Astrocyte (in vitro differentiated cells and primary cell): ENCODE data around the gene DRC7. TPM values are rescaled to one million over a fixed set of nuclear protein-coding genes. Genes with fewer than 3 reads are reported as not detected.

Experiments
- DNase-seq: peaks from one replicate; pipeline ENCODE4 v3.0.0-alpha.2; 2010; ENCODE audit warnings: low read depth
- FAIRE-seq: peaks from 2 replicates; lab custom pipeline; 2011; peaks lifted over from hg19 to GRCh38; lab: Jason Lieb, UNC
- H2AFZ ChIP-seq: 2 replicates; pipeline ENCODE4 v1.6.0; 2012; ENCODE audit warnings: low read depth, low read length, inconsistent platforms
- H3K27ac ChIP-seq: 2 replicates; pipeline ENCODE4 v1.5.1; 2011; ENCODE audit warnings: low read depth, low read length, inconsistent platforms
- H3K27me3 ChIP-seq: 2 replicates; pipeline ENCODE4 v1.6.0; 2011; ENCODE audit warnings: low read length, inconsistent platforms; ENCODE audit not compliant: insufficient read depth
- H3K36me3 ChIP-seq: 2 replicates; pipeline ENCODE4 v1.5.1; 2011; ENCODE audit warnings: low read length, inconsistent platforms; ENCODE audit not compliant: insufficient read depth
- H3K4me1 ChIP-seq: 2 replicates; pipeline ENCODE4 v1.5.1; 2011; ENCODE audit warnings: low read length, inconsistent platforms; ENCODE audit not compliant: insufficient read depth
- H3K4me2 ChIP-seq: 2 replicates; pipeline ENCODE4 v1.6.0; 2012; ENCODE audit warnings: low read length, inconsistent platforms
- H3K4me3 ChIP-seq: 2 replicates; pipeline ENCODE4 v1.5.1; 2011; ENCODE audit warnings: low read depth, mild to moderate bottlenecking, low read length, inconsistent platforms; ENCODE audit not compliant: insufficient read depth
- H3K79me2 ChIP-seq: 2 replicates; pipeline ENCODE4 v1.6.0; 2012; ENCODE audit warnings: mild to moderate bottlenecking, low read length, inconsistent platforms; ENCODE audit not compliant: insufficient read depth
- H3K9ac ChIP-seq: 2 replicates; pipeline ENCODE4 v1.6.0; 2012; ENCODE audit warnings: mild to moderate bottlenecking, low read length, inconsistent platforms
- H3K9me3 ChIP-seq: 2 replicates; pipeline ENCODE4 v1.5.1; 2012; ENCODE audit warnings: low read depth, mild to moderate bottlenecking, low read length, inconsistent platforms; ENCODE audit not compliant: insufficient read depth
- H4K20me1 ChIP-seq: 2 replicates; pipeline ENCODE4 v1.6.0; 2012; ENCODE audit warnings: low read length, inconsistent platforms; ENCODE audit not compliant: insufficient read depth
- H3K27ac Mint-ChIP-seq: one replicate; pipeline ENCODE4 v1.8.0; 2021; ENCODE audit warnings: mild to moderate bottlenecking, mixed read lengths; ENCODE audit not compliant: unreplicated experiment
- H3K27me3 Mint-ChIP-seq: one replicate; pipeline ENCODE4 v1.8.0; 2021; ENCODE audit warnings: low read depth, mixed read lengths; ENCODE audit not compliant: unreplicated experiment
- H3K36me3 Mint-ChIP-seq: one replicate; pipeline ENCODE4 v1.8.0; 2021; ENCODE audit warnings: low read depth, mixed read lengths; ENCODE audit not compliant: unreplicated experiment
- H3K4me1 Mint-ChIP-seq: one replicate; pipeline ENCODE4 v1.8.0; 2021; ENCODE audit warnings: low read depth, mixed read lengths; ENCODE audit not compliant: unreplicated experiment
- H3K4me3 Mint-ChIP-seq: one replicate; pipeline ENCODE4 v1.8.0; 2021; ENCODE audit warnings: mild to moderate bottlenecking, moderate library complexity, mixed read lengths; ENCODE audit not compliant: unreplicated experiment
- H3K9me3 Mint-ChIP-seq: one replicate; pipeline ENCODE4 v1.8.0; 2021; ENCODE audit warnings: mild to moderate bottlenecking, mixed read lengths; ENCODE audit not compliant: unreplicated experiment
- EZH2 ChIP-seq: IDR thresholded peaks from 2 replicates; pipeline ENCODE4 v1.6.1; 2012; ENCODE audit warnings: mild to moderate bottlenecking, low read length, inconsistent platforms; ENCODE audit not compliant: insufficient read depth
- total RNA-seq: library from RNA; stranded (reverse); gene quantifications from 2 replicates; pipeline ENCODE4 v1.2.1, GENCODE V29; 2021
- TF ChIP-seq, protein P1 (sequence below): IDR thresholded peaks from 2 replicates; pipeline ENCODE4 v1.5.1; 2011; ENCODE audit warnings: low read depth, mild to moderate bottlenecking, inconsistent platforms, low read length, moderate library complexity; ENCODE audit not compliant: insufficient read depth

Gene DRC7
- total RNA-seq, 1 donor from 2014 or later: not detected

DNA sequence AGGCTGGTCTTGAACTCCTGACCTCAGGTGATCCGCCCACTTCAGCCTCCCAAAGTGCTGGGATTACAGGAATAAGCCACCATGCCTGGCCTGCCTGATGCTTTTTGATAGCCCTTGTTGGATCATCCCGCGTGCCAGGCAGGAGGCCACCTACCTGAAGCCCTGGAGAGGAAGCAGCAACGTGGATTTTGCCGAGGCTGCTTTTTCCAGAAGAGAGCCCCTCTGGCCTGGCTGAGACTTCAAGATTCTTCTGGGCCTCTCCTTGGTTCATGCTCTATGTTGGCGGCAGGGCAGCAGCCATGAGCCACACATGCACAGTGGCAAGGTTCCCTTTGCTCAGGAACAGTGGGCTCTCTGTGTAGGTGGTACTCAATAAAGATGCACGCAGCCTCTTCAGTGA is 52.5 kb downstream of the DRC7 start:
- H3K4me3 Mint-ChIP-seq: no peak overlapping the region

DNA sequence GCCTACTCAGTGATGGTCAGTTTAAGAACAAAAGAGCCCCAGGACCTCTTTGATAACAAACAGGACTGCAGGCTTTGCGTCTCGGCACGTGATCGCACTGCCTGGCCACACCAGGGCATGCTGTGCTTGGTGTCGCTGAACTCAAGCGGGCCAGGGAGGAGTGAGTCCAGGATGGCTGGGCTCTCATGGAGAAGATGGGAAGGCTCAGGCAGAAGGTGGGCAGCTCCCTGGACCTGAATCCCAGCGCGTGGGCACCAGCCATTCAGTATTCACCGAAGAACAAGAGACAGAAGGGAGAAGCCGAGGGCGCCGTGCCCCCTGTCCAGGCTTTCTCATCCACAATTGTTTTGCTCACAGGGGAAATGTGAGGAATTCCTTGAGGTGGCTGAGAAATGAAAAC is 52.9 kb downstream of the DRC7 start:
- Histone ChIP-seq H4K20me1 (peaks cover 3% of the 10 kb centered on the region), H3K9ac (no peak overlapping the region), H3K4me2 (no peak overlapping the region), H3K36me3 (no peaks in the 10 kb centered on the region), H3K27me3 (no peaks in the 10 kb centered on the region), H3K4me1 (no peaks in the 10 kb centered on the region), H2AFZ (no peak overlapping the region), H3K4me3 (no peak overlapping the region), H3K79me2 (no peaks in the 10 kb centered on the region), H3K9me3 (no peaks in the 10 kb centered on the region), H3K27ac (no peak overlapping the region)
- DNase-seq: no peak
- H3K9me3 Mint-ChIP-seq: no peaks in the 10 kb centered on the region
- peaks cover 21% of the 10 kb centered on the region for H3K36me3 Mint-ChIP-seq
- H3K27ac Mint-ChIP-seq: no peak overlapping the region
- no peak for FAIRE-seq
- H3K27me3 Mint-ChIP-seq: no peaks in the 10 kb centered on the region
- H3K4me3 Mint-ChIP-seq: no peak overlapping the region
- TF ChIP-seq, protein P1, sequence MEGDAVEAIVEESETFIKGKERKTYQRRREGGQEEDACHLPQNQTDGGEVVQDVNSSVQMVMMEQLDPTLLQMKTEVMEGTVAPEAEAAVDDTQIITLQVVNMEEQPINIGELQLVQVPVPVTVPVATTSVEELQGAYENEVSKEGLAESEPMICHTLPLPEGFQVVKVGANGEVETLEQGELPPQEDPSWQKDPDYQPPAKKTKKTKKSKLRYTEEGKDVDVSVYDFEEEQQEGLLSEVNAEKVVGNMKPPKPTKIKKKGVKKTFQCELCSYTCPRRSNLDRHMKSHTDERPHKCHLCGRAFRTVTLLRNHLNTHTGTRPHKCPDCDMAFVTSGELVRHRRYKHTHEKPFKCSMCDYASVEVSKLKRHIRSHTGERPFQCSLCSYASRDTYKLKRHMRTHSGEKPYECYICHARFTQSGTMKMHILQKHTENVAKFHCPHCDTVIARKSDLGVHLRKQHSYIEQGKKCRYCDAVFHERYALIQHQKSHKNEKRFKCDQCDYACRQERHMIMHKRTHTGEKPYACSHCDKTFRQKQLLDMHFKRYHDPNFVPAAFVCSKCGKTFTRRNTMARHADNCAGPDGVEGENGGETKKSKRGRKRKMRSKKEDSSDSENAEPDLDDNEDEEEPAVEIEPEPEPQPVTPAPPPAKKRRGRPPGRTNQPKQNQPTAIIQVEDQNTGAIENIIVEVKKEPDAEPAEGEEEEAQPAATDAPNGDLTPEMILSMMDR: no peak
- no peak for TF ChIP-seq EZH2
- no peaks in the 10 kb centered on the region for H3K4me1 Mint-ChIP-seq

More for the DNA sequence above, 52.5 kb downstream of the DRC7 start:
- Histone ChIP-seq H2AFZ (no peak overlapping the region), H3K9ac (no peak overlapping the region), H3K27me3 (no peaks in the 10 kb centered on the region), H3K4me3 (no peak overlapping the region), H3K79me2 (no peaks in the 10 kb centered on the region), H3K27ac (no peak overlapping the region), H3K4me2 (no peak overlapping the region), H3K9me3 (no peaks in the 10 kb centered on the region), H3K36me3 (no peaks in the 10 kb centered on the region), H4K20me1 (peaks cover 3% of the 10 kb centered on the region), H3K4me1 (no peaks in the 10 kb centered on the region)
- Mint-ChIP-seq H3K4me1 (no peaks in the 10 kb centered on the region), H3K27me3 (no peaks in the 10 kb centered on the region), H3K9me3 (no peaks in the 10 kb centered on the region), H3K27ac (no peak overlapping the region), H3K36me3 (peaks cover 20% of the 10 kb centered on the region)
- DNase-seq (no peak), FAIRE-seq (no peak)
- TF ChIP-seq, protein P1: no peak
- no peak for TF ChIP-seq EZH2

DNA sequence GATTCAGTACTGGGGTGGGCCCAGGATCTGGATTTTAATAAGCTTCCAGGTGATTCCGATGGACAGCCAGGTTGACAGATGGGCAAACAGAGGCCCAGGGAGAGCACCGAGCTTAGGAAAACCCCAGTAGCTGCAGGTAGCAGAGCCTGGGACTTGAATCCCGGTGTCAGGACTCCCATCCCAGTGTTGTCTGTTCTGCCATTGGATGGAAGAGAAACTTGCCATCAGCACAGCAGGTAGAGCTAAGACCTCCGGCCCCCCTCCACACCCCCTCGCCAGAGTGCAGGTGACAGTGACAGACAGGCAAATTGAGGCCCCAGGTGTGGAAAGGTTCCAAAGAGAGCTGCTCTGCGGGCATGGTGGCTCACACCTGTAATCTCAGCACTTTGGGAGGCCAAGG is 53.4 kb downstream of the DRC7 start:
- no peak overlapping the region for H3K27ac ChIP-seq
- no peak for DNase-seq
- H4K20me1 ChIP-seq: peaks cover 3% of the 10 kb centered on the region
- Mint-ChIP-seq H3K36me3 (peaks cover 20% of the 10 kb centered on the region), H3K27me3 (no peaks in the 10 kb centered on the region), H3K27ac (no peak overlapping the region), H3K4me1 (no peaks in the 10 kb centered on the region), H3K9me3 (no peaks in the 10 kb centered on the region), H3K4me3 (no peak overlapping the region)
- no peaks in the 10 kb centered on the region for H3K4me1 ChIP-seq
- no peak overlapping the region for H3K9ac ChIP-seq
- no peak overlapping the region for H2AFZ ChIP-seq
- H3K79me2 ChIP-seq: no peaks in the 10 kb centered on the region
- H3K4me2 ChIP-seq: no peak overlapping the region
- H3K9me3 ChIP-seq: no peaks in the 10 kb centered on the region
- no peak for TF ChIP-seq EZH2
- TF ChIP-seq, protein P1: no peak
- no peaks in the 10 kb centered on the region for H3K36me3 ChIP-seq
- no peaks in the 10 kb centered on the region for H3K27me3 ChIP-seq
- FAIRE-seq: no peak
- H3K4me3 ChIP-seq: no peak overlapping the region
